HL-60 (cell line): Measurements from ENCODE around the gene TSEN34.

Source experiments
- DNase-seq, 2 experiments: peaks; one replicate each; pipeline ENCODE4 v3.0.0-alpha.2; 2010 to 2020; ENCODE audit warnings: low read depth in 1 of 2, low spot score in 1 of 2
- H3K27ac ChIP-seq: fragments of 250-450 bp; sonication (Bioruptor Pico); replicated peaks from 2 replicates; pipeline ENCODE4 v1.5.1; 2020; ENCODE audit warnings: mild to moderate bottlenecking, moderate library complexity
- H3K27me3 ChIP-seq: fragments of 250-450 bp; sonication (Bioruptor Pico); 2 replicates; pipeline ENCODE4 v1.5.1; 2021; ENCODE audit warnings: mild to moderate bottlenecking, moderate library complexity; ENCODE audit not compliant: insufficient read depth, poor library complexity, severe bottlenecking
- H3K4me3 ChIP-seq: replicated peaks from 2 replicates; pipeline ENCODE4 v1.5.1; 2011; ENCODE audit warnings: mild to moderate bottlenecking, control low read depth, low read length; ENCODE audit not compliant: insufficient read depth
- CTCF ChIP-seq: IDR thresholded peaks from one replicate; pipeline ENCODE4 v1.5.1; 2011; ENCODE audit warnings: low read length, control low read depth, inconsistent platforms; ENCODE audit not compliant: insufficient read depth
- GABPA ChIP-seq: IDR thresholded peaks from 2 replicates; pipeline ENCODE4 v1.6.1; 2012; ENCODE audit warnings: low read depth
- POLR2AphosphoS5 ChIP-seq: IDR thresholded peaks from 2 replicates; pipeline ENCODE4 v1.6.1; 2012; ENCODE audit warnings: low read depth
- SPI1 ChIP-seq: IDR thresholded peaks from 2 replicates; pipeline ENCODE4 v1.6.1; 2012; ENCODE audit warnings: low read depth, mild to moderate bottlenecking, borderline replicate concordance
- TF ChIP-seq, protein P1 (sequence below): IDR thresholded peaks from 2 replicates; pipeline ENCODE4 v1.6.1; 2012; ENCODE audit warnings: low read depth; ENCODE audit not compliant: insufficient replicate concordance

The TSEN34 gene

GRCh38 chr19:54201980-54202379 lies 10.9 kb downstream of the TSEN34 start:
- no peak for DNase-seq
- Histone ChIP-seq H3K27ac (peak overlapping the region; percentile 89), H3K27me3 (no peaks in the 10 kb centered on the region), H3K4me3 (peak overlapping the region; percentile 77)
- no peak for TF ChIP-seq POLR2AphosphoS5
- TF ChIP-seq CTCF: no peak
- TF ChIP-seq SPI1: no peak
- TF ChIP-seq GABPA: no peak
- TF ChIP-seq, protein P1, sequence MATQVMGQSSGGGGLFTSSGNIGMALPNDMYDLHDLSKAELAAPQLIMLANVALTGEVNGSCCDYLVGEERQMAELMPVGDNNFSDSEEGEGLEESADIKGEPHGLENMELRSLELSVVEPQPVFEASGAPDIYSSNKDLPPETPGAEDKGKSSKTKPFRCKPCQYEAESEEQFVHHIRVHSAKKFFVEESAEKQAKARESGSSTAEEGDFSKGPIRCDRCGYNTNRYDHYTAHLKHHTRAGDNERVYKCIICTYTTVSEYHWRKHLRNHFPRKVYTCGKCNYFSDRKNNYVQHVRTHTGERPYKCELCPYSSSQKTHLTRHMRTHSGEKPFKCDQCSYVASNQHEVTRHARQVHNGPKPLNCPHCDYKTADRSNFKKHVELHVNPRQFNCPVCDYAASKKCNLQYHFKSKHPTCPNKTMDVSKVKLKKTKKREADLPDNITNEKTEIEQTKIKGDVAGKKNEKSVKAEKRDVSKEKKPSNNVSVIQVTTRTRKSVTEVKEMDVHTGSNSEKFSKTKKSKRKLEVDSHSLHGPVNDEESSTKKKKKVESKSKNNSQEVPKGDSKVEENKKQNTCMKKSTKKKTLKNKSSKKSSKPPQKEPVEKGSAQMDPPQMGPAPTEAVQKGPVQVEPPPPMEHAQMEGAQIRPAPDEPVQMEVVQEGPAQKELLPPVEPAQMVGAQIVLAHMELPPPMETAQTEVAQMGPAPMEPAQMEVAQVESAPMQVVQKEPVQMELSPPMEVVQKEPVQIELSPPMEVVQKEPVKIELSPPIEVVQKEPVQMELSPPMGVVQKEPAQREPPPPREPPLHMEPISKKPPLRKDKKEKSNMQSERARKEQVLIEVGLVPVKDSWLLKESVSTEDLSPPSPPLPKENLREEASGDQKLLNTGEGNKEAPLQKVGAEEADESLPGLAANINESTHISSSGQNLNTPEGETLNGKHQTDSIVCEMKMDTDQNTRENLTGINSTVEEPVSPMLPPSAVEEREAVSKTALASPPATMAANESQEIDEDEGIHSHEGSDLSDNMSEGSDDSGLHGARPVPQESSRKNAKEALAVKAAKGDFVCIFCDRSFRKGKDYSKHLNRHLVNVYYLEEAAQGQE: no peak

DNA sequence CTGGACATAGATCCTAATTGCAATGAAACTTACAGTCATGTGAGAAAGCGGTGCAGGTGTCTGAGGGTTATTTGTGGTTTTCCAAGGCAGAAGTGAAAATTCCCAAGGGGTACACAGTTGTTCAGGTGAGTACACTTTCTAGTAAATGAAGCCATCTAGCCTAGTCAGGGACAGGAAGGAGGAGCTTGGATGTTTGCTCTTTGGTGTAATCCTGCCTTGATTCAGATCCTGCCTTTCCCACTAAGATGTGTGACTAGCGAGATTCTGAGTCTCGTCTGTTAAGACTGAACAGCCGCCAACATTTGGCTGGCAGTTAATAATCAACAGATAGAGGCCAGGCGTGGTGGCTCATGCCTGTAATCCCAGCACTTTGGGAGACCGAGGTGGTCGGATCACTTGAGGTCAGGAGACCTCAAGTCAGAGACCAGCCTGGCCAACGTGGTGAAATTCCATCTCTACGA lies 12.1 kb downstream of the TSEN34 start:
- Histone ChIP-seq H3K27me3 (no peaks in the 10 kb centered on the region), H3K4me3 (peak overlapping the region; percentile 77), H3K27ac (no peak overlapping the region; the same call in 1 of the 2 replicates)
- TF ChIP-seq, protein P1: no peak
- no peak for DNase-seq

DNA sequence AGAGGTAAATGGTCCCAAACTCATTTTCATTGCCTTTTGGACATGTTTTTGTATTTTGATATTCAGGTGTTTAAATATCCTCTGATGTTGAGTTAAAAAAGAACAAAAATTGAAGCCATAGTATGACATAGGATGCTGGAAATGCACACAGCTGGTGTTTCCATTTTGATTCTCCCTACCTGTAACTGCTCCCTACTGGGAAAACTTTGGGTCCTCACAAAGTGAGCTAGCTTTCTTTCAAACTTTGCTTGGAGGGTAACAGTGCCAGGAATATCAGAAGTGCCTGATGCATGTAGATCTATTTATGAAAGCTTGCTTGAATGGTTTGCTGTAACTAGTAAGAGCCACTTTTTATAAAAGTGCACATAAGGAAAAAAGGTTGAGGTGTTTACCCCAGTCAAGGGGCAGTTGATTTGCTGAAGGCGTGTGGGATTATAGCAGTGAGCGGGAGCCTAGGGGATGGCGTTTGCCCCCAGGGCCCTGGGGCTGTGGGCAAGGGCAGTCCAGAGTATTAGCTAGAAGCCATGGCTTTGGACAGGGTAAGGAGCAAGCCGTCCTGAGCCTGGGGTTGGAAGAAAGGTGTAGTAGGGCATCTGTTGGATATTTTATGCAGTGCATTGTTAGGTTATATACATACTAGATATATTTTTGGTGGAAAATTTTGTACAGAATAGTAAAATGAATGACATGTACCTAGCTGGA lies 13.8 kb downstream of the TSEN34 start:
- Histone ChIP-seq H3K27ac (peak overlapping the region; percentile 1), H3K4me3 (0 out of 2 replicates have a peak overlapping the region, but pooled peaks have one; percentile 0), H3K27me3 (no peaks in the 10 kb centered on the region)
- TF ChIP-seq POLR2AphosphoS5 (no peak; the same call in 1 of the 2 replicates), CTCF (no peak), GABPA (no peak), SPI1 (no peak)
- TF ChIP-seq, protein P1: no peak
- no peak for DNase-seq
